Epithelial cell of esophagus (primary cell): ENCODE data around the gene LANCL3.

Experiments used
- DNase-seq: peaks from one replicate; pipeline ENCODE4 v3.0.0; 2010; ENCODE audit warnings: low read depth
- H3K4me3 ChIP-seq: 2 replicates; pipeline ENCODE4 v1.5.1; 2011; ENCODE audit warnings: mild to moderate bottlenecking, low read length, control low read depth
- TF ChIP-seq, protein P1 (sequence below): IDR thresholded peaks from 2 replicates; pipeline ENCODE4 v1.5.1; 2011; ENCODE audit warnings: low read depth, mild to moderate bottlenecking, low read length, control low read depth, inconsistent platforms; ENCODE audit not compliant: insufficient read depth; ENCODE audit errors: missing control alignments

Gene LANCL3

DNA sequence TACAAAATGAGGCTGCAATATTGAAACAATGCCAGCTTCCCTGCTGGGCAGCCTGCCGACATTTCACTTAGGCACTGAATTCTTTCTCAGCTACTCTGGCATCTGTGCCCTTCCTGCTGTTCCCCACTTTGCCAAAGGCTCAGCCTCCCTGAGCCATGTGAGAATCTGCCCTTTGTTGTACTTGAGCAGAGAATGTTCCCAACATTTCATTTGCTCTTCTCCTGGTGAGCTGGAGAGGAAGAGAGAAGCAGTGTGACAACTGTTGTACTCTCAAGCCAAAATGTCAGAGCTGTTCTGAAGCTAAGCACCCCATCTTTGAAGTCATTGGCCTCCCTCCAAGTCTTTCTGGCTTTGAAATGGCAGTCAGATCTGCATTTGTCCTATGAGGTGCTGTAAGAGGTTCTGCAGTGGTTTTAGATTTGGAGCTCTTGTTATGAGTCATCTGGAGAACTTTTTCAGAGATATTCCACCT lies 32.5 kb downstream of the LANCL3 start:
- TF ChIP-seq, protein P1, sequence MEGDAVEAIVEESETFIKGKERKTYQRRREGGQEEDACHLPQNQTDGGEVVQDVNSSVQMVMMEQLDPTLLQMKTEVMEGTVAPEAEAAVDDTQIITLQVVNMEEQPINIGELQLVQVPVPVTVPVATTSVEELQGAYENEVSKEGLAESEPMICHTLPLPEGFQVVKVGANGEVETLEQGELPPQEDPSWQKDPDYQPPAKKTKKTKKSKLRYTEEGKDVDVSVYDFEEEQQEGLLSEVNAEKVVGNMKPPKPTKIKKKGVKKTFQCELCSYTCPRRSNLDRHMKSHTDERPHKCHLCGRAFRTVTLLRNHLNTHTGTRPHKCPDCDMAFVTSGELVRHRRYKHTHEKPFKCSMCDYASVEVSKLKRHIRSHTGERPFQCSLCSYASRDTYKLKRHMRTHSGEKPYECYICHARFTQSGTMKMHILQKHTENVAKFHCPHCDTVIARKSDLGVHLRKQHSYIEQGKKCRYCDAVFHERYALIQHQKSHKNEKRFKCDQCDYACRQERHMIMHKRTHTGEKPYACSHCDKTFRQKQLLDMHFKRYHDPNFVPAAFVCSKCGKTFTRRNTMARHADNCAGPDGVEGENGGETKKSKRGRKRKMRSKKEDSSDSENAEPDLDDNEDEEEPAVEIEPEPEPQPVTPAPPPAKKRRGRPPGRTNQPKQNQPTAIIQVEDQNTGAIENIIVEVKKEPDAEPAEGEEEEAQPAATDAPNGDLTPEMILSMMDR = no peak
- DNase-seq = no peak
- no peak overlapping the region for H3K4me3 ChIP-seq

DNA sequence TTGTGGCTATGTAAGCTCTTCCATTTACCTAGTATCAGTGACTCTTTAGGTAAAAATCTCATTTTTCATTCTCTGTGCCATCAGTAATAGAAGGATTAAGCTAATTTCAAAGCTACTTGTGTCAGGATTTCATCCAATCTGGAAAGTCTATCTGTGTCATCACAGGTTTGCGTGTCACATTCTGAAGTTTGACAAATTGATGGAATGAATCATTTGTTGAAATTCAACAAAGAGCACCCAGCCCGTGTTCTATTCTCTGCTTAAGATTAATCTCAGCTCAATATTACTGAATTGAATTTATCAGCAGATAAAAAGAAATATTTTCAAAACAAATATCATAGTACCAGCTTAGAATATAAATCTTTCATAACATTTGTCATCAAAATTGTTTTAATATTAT lies 35.8 kb downstream of the LANCL3 start:
- no peak overlapping the region for H3K4me3 ChIP-seq
- TF ChIP-seq, protein P1 = no peak
- peak; percentile 22 for DNase-seq

DNA sequence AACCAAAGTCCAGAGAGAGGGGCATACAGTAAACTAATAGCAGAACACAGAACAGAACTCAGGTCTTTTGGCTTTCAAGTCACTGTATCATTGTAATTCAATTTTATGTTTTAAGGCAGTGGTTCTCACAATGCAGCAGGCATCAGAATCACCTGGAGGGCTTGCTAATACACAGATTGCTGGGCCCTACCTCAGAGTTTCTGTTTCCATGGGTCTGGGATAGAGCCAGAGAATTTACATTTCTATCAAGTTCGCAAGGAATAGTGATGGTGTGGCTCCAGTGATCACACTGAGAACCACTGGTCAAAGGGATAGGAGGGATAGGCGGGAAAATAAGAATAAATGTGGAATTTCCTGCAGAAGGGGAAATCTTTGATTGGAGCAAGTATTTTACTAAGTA lies 36.7 kb downstream of the LANCL3 start:
- no peak for DNase-seq
- no peak overlapping the region for H3K4me3 ChIP-seq
- TF ChIP-seq, protein P1 = no peak

DNA sequence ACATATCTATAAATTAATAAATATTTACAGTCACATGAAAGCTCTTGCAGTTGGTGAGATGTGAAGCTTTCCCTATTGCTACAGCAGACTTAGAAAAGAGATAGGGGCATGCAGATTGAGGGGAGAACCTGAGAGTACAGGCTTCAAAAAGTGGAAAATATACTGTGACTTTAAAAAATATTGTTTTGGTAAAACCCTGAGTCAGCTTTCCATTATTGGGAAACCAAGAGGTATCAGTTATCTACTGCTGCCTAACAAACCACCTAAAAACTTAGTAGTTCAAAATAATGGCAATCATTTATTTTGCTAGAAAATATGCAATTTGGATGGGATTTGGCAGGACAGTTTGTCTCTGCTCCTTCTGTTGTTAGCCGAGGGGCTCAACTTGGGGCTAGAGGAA lies 38.3 kb downstream of the LANCL3 start:
- no peak for DNase-seq
- H3K4me3 ChIP-seq = no peak overlapping the region
- TF ChIP-seq, protein P1 = no peak

DNA sequence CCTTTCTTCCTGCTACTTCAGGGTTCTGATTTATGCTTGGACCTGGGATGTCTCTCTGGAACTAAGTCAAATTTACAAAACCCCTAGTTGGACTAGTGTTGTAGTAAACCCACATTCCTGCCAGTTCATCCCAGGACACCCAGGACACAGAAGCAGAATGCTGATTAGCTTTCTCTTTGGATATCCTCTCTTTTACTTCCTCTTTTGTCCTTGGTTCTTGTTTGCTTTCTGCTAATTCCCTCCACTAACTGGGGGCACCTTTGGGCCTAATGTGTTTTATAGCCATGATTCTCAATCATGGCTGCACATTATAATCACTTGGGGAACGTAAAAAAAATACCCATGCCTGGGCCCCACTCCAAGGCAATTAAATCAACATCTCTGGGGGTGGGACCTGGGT lies 42.5 kb downstream of the LANCL3 start:
- DNase-seq = no peak
- TF ChIP-seq, protein P1 = no peak

DNA sequence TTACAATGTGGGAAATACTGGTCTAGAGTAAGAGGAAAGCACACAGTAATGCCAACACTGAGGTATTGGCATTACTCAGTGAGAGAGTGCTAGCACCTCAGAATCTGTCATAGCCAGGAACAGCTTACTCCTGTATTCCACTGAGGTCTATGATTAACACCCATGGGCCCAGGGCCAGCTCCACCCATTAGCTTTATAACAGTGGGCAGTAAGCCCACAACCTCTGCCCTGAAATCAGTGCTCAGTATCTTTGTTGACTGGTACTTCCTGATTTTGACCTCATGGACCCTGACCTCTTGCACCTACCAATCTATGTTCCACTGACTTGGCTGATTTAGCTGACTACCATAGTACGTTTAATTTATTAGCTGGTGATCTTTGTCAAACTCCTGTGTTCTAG lies 56.1 kb downstream of the LANCL3 start:
- peak; percentile 39 for DNase-seq
- H3K4me3 ChIP-seq = no peak overlapping the region
- TF ChIP-seq, protein P1 = no peak

More for the DNA sequence above, 42.5 kb downstream of the LANCL3 start:
- no peak overlapping the region for H3K4me3 ChIP-seq

DNA sequence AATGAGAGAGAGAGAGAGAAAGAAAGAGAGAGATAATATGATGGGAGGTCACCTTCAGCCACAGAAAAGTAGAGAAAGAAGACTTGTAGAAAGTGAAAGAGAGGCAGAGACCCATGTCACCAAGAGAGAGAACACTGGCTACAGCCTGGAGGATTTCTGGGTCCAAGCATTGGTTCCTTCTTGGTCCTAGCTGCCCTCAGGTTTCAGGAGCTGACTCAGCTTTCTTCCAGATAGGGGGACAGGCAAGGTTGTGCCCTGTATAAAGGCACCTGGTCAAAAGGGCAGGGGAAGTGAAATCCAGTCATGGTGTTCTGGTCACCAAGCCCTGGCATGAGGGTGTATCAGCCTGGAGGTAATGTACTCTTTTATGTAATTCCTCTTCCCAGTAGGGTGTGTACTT lies 66.6 kb downstream of the LANCL3 start:
- DNase-seq = no peak
- TF ChIP-seq, protein P1 = no peak
- H3K4me3 ChIP-seq = no peak overlapping the region
